Stimulated activated CD4-positive, alpha-beta T cell treated with anti-CD3 and anti-CD28 coated beads, Interleukin-1b, Interleukin-23, amount 100 ng/mL, for 4 hours (primary cell): ENCODE results near the gene FAM170B.

Experiments used
- DNase-seq, 2 donors: peaks; one replicate each; pipeline ENCODE4 v3.0.0-alpha.2; 2020; ENCODE audit warnings: low read depth in 2 of 2

FAM170B gene

DNA sequence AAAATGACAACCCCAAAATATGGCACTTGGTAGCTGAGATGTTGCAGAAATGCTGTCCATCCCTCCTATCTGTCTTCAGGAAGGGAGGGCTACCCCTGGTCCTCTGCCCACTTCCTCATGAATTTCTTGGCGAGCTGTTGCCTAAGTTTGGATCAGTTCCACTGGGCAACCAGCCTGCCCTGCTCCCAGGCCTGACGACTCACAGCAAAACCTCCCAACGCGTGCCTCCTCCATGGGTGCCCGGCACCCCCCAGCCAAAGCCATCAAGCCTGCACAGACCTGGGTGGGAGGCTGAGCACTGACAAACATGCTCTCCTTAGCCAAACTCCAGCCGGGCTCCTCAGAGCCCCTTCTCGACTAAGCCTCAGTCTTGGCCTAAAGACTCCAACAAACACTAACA is 27.4 kb downstream of the FAM170B start:
- DNase-seq, result no peak

- no peak for DNase-seq
These were observed 28.7 kb downstream of the FAM170B start for GRCh38 chr10:49105076-49105475.

GRCh38 chr10:49104323-49104722 is 29.5 kb downstream of the FAM170B start:
- DNase-seq, result no peak

DNA sequence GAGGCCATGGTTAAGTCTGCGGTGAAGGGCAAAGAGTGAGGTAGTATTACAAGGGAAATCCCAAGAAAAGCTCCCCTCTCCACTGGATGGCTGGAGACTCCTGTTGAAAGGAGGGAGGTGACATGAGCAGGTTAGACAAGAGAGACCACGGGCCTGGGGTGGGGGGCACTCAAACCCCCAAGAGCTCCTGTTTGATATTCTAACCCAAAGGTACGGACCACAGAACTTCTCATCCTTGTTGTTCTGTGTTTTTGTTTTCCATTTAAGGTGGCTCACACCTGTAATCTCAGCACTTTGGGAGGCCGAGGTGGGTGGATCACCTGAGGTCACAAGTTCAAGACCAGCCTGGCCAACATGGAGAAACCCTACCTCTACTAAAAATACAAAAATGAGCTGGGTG is 30.1 kb downstream of the FAM170B start:
- DNase-seq, result no peak

GRCh38 chr10:49099046-49099445 is 34.8 kb downstream of the FAM170B start:
- no peak for DNase-seq

DNA sequence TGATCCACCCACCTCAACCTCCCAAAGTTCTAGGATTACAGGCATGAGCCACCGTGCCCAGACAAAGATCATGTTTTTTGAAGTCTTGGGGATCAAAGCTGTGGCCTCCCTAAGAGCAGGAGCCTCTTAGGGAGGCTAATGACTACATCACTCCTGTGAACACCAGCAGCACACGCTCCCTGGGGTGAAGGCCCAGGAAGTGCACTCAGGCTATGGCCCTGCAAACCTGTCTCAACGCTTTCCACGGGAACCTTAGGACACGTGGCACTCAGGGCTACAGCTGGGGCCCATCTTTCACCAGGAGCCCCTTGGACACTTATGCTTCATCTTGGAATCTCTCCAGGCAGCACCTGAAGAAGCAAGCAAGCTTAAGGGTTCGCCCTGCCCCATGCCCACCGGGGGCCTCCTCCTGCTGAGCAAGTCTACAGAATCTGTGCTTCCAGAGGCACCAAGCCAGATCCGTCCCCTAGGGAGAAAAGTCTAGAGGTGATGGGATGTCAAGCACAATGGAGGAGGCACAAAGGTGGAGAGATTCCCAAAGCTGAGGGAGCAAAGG is 36.9 kb downstream of the FAM170B start:
- DNase-seq, result no peak

- DNase-seq, result no peak
These were observed 39.2 kb downstream of the FAM170B start for GRCh38 chr10:49094646-49095045.

GRCh38 chr10:49093922-49094321 is 39.9 kb downstream of the FAM170B start:
- no peak for DNase-seq

DNA sequence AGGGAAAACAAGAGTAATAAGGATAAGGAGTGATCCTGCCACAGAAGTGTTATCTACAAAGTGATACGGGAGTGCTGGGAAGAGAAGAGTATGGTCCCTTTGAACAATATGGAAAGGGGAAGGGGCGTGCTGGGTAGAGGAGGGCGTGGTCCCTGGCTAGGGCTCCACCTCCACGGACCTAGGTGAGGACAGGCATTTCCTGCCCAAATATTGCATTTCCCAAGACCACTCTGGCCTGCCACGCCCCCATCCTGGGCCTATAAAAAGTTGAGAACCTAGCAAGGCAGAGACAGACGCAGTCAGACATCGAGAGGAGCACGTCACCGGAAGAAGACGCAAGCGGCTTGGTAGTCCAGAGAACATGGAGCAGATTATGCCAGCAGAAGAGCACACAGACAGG is 41.3 kb downstream of the FAM170B start:
- DNase-seq, result no peak

GRCh38 chr10:49091450-49092210 is 42.2 kb downstream of the FAM170B start:
- DNase-seq, result no peak

DNA sequence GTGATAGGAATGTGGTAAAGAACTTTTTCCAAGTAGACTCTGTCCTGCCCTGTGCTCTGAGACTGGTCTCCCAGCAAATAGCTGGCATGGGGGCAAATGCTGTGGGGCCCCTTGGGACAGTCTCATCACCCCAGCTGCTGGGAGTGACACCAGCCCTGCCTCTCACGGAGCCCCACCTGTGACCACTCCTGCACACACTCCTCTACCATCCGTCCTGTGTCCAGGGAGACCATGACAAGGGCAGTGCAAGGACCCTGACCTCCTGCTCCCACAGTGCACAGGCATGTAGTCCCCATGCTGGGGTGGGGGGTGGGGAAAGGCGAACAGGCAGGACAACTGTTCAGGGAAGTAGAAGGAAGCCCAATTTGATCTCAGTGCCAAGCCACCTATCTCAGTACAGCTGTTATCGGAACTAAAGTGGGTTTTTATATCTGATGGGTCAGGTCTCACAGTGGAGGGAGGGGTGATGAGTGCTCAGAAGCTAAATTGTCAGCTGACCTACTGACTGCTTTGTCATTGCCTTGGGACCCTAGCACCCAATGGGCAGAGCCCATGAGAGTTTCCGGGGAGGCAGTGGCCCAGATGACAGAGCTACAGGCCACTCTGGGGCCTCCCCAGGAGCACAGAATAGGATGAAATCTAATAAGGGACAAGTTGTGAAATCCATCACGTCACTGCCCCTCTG is 43.0 kb downstream of the FAM170B start:
- DNase-seq, result no peak

- no peak for DNase-seq
These were observed 43.6 kb downstream of the FAM170B start for GRCh38 chr10:49090189-49090575.

DNA sequence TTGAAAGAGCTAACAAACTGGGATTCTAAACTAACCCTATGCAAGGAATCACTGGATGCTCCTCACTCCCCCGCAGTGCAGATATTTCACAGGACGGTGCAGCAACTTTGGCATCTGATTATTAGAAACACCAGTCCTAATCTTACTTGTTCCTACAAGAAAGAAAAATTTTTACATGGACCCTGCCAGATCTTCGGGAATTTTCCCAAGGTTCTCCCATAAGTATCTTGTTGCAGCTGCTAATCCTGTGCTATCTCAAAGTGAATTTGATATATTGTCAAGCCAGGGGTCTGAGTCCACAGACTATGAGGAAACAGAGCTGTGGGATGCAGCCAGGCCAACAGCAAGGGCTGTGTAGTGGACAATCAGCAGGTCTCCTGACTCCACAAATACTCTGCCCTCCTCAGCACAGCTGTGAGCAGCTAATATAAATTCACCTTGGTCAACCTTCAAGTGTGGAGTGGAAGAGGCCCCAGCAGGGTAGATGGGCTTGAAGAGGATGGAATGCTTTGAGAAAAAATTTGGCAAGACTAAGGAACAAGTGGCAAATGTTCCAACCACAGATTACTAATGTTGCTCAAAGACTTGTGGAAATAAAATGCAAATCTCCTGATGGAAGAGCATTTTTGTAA is 44.1 kb downstream of the FAM170B start:
- no peak for DNase-seq

DNA sequence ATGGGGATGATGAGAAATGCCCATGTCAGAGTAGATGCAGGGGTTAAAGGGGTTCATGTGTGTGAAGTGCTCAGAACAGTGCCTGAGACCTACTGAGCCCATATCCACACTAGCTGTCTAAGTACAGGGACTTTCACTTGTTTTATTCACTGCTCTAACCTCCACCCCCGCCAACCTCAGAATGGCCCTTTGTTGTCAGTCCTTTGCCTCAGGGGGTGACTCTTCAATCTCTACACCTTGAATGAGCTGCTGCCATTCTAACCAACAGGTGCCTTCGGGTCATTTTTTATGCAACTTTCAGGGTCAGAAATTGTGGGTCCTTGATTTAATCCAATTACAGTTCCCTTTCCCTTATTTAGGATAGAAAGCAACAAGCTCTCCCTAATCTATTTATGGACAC is 44.7 kb downstream of the FAM170B start:
- no peak for DNase-seq

GRCh38 chr10:49086889-49087288 is 46.9 kb downstream of the FAM170B start:
- no peak for DNase-seq

DNA sequence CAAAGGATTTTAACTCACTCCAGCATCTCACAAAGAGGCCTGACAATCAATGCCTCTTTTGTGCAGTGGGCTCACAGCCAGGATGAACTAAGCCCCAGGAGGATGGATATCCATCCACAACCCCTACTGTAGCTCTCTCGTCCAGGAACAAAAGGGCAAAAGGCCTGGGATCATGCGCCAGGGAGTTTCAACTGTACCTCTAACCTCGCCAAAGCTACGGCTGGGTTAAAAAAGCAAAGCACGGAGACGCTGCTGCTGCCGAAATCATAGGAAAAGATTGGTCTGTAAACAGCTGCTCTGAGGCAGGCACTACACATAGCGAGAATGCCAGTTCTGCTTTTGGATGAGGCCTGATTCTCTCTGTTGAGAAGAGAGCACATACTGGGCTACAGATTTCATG is 50.6 kb downstream of the FAM170B start:
- DNase-seq, result no peak

GRCh38 chr10:49082766-49083165 is 51.1 kb downstream of the FAM170B start:
- DNase-seq, result no peak

DNA sequence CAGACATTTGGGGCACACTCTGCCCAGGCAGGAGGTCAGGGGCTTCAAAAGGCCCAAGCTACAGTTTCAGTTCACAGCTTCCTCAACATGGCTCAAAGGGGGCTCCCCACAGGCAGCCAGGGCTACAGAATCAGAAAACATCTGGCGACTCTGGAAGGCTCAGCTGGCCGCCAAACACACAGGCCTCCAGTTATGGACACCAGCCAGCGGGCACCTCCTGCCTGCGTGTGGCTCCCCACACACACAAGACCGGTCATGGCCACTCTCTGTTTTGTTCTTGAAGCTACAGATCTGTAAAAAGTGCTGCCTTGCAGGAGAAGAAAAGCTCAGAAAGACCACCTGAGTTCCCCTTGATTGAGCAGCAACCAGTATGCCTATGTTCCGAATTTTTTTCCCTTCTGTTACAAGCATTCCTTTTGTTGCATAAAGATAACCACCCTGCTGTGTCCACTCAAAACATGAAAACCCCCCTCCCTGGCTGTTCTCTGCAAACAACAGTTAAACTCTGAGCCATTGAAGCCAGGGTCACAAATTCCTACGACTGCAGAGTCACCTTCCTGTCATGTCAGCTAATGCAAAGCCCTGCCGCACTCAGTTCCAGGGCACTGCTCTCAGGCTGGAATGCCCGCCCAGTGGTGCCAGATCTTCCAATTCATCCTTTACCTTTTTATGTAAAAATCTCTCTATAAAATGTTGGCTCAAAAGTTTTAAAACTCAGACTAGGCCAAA is 52.1 kb downstream of the FAM170B start:
- DNase-seq, result no peak
